Hepatocyte (in vitro differentiated cells): ENCODE results near the gene ATG101. TPM values are rescaled to one million over a fixed set of nuclear protein-coding genes. Genes with fewer than 3 reads are reported as not detected.

Experiments
- DNase-seq: peaks from one replicate; pipeline ENCODE4 v3.0.0-alpha.2; 2016; ENCODE audit warnings: low spot score
- H2AFZ ChIP-seq: fragments of 200-600 bp; sonication (generic); 2 replicates; pipeline ENCODE4 v1.6.0; 2016; ENCODE audit warnings: antibody characterized with exemption, mild to moderate bottlenecking
- H3K27ac ChIP-seq: fragments of 200-600 bp; sonication (generic); 2 replicates; pipeline ENCODE4 v1.5.1; 2016; ENCODE audit warnings: mild to moderate bottlenecking
- H3K27me3 ChIP-seq: fragments of 200-600 bp; sonication (generic); 2 replicates; pipeline ENCODE4 v1.6.1; 2016
- H3K36me3 ChIP-seq: fragments of 200-600 bp; sonication (generic); replicated peaks from 2 replicates; pipeline ENCODE4 v1.5.1; 2016; ENCODE audit warnings: low read depth; ENCODE audit not compliant: insufficient read depth
- H3K4me1 ChIP-seq: fragments of 200-600 bp; sonication (generic); 2 replicates; pipeline ENCODE4 v1.5.1; 2016; ENCODE audit warnings: mild to moderate bottlenecking, moderate library complexity; ENCODE audit not compliant: insufficient read depth
- H3K4me2 ChIP-seq: fragments of 200-600 bp; sonication (generic); 2 replicates; pipeline ENCODE4 v1.6.0; 2016
- H3K4me3 ChIP-seq: fragments of 200-600 bp; sonication (generic); 2 replicates; pipeline ENCODE4 v1.5.1; 2016; ENCODE audit warnings: mild to moderate bottlenecking
- H3K79me2 ChIP-seq: fragments of 200-600 bp; sonication (generic); 2 replicates; pipeline ENCODE4 v1.6.0; 2017; ENCODE audit warnings: mild to moderate bottlenecking
- H3K9me2 ChIP-seq: fragments of 200-600 bp; sonication (generic); replicated peaks from 2 replicates; pipeline ENCODE4 v1.6.0; 2017; ENCODE audit warnings: mild to moderate bottlenecking; ENCODE audit not compliant: insufficient read depth
- H3K9me3 ChIP-seq: fragments of 200-600 bp; sonication (generic); 2 replicates; pipeline ENCODE4 v1.5.1; 2016; ENCODE audit warnings: low read depth, mild to moderate bottlenecking
- H4K20me1 ChIP-seq: fragments of 200-600 bp; sonication (generic); 2 replicates; pipeline ENCODE4 v1.6.0; 2016; ENCODE audit warnings: mild to moderate bottlenecking; ENCODE audit not compliant: insufficient read depth, poor library complexity, severe bottlenecking
- CTCF ChIP-seq: fragments of 200-600 bp; sonication (generic); IDR thresholded peaks from 2 replicates; pipeline ENCODE4 v1.5.1; 2016; ENCODE audit warnings: antibody characterized with exemption, mild to moderate bottlenecking; ENCODE audit not compliant: poor library complexity
- EZH2 ChIP-seq: fragments of 200-600 bp; sonication (generic); IDR thresholded peaks from 2 replicates; pipeline ENCODE4 v1.6.1; 2016; ENCODE audit warnings: antibody characterized with exemption, mild to moderate bottlenecking, borderline replicate concordance
- EZH2phosphoT487 ChIP-seq: fragments of 200-600 bp; sonication (generic); IDR thresholded peaks from one replicate; pipeline ENCODE4 v1.6.1; 2018; ENCODE audit warnings: antibody characterized with exemption, mild to moderate bottlenecking, low read depth, moderate library complexity; ENCODE audit not compliant: unreplicated experiment, severe bottlenecking
- WGBS: methylation state at CpG from one replicate; pipeline ENCODE4 v1.1.6; 2016; ENCODE audit warnings: low lambda C conversion rate; ENCODE audit errors: missing lambda C conversion rate; 5-methylcytosine and 5-hydroxymethylcytosine counted together
- polyA plus RNA-seq: library from polyadenylated mRNA; unstranded; fragments of >200 nt; fragmentation: Nextera tagmentation; extraction: Ambion mirVana; gene quantifications from 2 replicates; pipeline ENCODE4 v1.2.1, GENCODE V29; 2016
- total RNA-seq: library from RNA; depleted of rRNA; stranded (reverse); fragments of >200 nt; gene quantifications from 2 replicates; pipeline ENCODE4 v1.2.3, GENCODE V29; 2014

Gene ATG101
- total and polyA plus RNA-seq, 2 experiments from 2014 or later, result 57.7 to 61.6 TPM

DNA sequence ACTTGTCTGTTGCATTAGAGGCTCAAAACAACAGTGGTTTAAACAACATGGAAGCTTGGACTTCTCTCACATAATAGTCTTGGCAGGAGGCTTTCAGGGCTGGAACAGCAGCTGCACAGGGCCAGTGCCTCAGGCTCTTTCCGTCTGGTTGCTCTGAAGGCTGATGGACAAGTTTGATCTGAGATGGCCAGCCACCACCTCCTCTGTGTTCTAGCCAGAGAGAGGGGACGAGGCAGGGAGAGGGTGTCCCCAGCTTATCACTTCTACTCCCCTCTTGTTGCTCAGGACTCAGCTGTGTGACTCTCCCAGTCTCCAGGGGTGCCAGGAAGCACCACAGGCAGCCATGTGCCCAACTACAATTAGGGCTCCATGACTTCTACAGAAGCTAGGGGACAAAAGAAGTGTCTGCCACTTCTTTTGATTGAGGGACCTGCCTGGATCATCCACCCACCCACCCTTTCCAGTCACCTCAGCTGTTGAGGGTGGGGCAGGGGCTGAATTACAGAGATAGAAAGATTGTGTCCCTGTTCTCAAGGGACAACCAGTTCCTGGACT lies 56.3 kb downstream of the ATG101 start:
- H3K9me3 ChIP-seq, result no peaks in the 10 kb centered on the region
- no peaks in the 10 kb centered on the region for H3K9me2 ChIP-seq
- WGBS, result 87% methylated on average over 2 of the region's 2 CpGs
- peak overlapping the region; percentile 60 for H3K27ac ChIP-seq
- no peaks in the 10 kb centered on the region for H3K27me3 ChIP-seq
- H3K36me3 ChIP-seq, result no peaks in the 10 kb centered on the region
- H2AFZ ChIP-seq, result peak overlapping the region; percentile 18
- no peak overlapping the region for H3K4me2 ChIP-seq
- DNase-seq, result no peak
- TF ChIP-seq EZH2phosphoT487 (no peak), CTCF (no peak), EZH2 (no peak)
- H4K20me1 ChIP-seq, result no peaks in the 10 kb centered on the region
- H3K4me3 ChIP-seq, result no peak overlapping the region
- no peaks in the 10 kb centered on the region for H3K79me2 ChIP-seq
- H3K4me1 ChIP-seq, result peaks cover 6% of the 10 kb centered on the region

Other genes with a start within 250 kb of the ATG101 start
- gene FIGNL2, start 221.3 kb upstream of the ATG101 start, total RNA-seq, result 2.1 and 3.2 TPM in 2 replicates
- 1.1 and 1.9 TPM in 2 replicates for gene FIGNL2, start 221.3 kb upstream of the ATG101 start, polyA plus RNA-seq
- gene ANKRD33, start 181.9 kb upstream of the ATG101 start, total RNA-seq, result not detected in 2 replicates
- 0.12 and 0.29 TPM in 2 replicates for gene ANKRD33, start 181.9 kb upstream of the ATG101 start, polyA plus RNA-seq
- gene ACVRL1, start 162.5 kb upstream of the ATG101 start, total RNA-seq, result 4.6 and 11.6 TPM in 2 replicates
- gene ACVRL1, start 162.5 kb upstream of the ATG101 start, polyA plus RNA-seq, result 1.4 and 2.4 TPM in 2 replicates
- 16.3 and 22.4 TPM in 2 replicates for gene ACVR1B, start 118.3 kb upstream of the ATG101 start, total RNA-seq
- 4.8 and 5.7 TPM in 2 replicates for gene ACVR1B, start 118.3 kb upstream of the ATG101 start, polyA plus RNA-seq
- 4.0 and 8.0 TPM in 2 replicates for gene TAMALIN, start 63.0 kb upstream of the ATG101 start, total RNA-seq
- gene TAMALIN, start 63.0 kb upstream of the ATG101 start, polyA plus RNA-seq, result 9.9 and 17.0 TPM in 2 replicates
- gene NR4A1, start 18.5 kb upstream of the ATG101 start, total RNA-seq, result 39.2 and 59.2 TPM in 2 replicates
- gene NR4A1, start 18.5 kb upstream of the ATG101 start, polyA plus RNA-seq, result 131 and 165 TPM in 2 replicates
- not detected in 2 replicates for gene SMIM41, start 9.7 kb downstream of the ATG101 start, total RNA-seq
- 0.15 TPM in 1 of 2 replicates, not detected in the other for gene SMIM41, start 9.7 kb downstream of the ATG101 start, polyA plus RNA-seq
- gene KRT80, start 122.0 kb downstream of the ATG101 start, total RNA-seq, result 0.28 and 0.77 TPM in 2 replicates
- 1.2 and 1.5 TPM in 2 replicates for gene KRT80, start 122.0 kb downstream of the ATG101 start, polyA plus RNA-seq
- gene KRT7, start 163.3 kb downstream of the ATG101 start, total RNA-seq, result 12.6 and 27.1 TPM in 2 replicates
- gene KRT7, start 163.3 kb downstream of the ATG101 start, polyA plus RNA-seq, result 33.3 and 80.2 TPM in 2 replicates
- not detected in 2 replicates for gene KRT86, start 204.7 kb downstream of the ATG101 start, total RNA-seq
- 0.40 TPM in 1 of 2 replicates, not detected in the other for gene KRT86, start 204.7 kb downstream of the ATG101 start, polyA plus RNA-seq
- gene KRT81, start 221.6 kb downstream of the ATG101 start, total RNA-seq, result not detected in 2 replicates
- not detected in 2 replicates for gene KRT81, start 221.6 kb downstream of the ATG101 start, polyA plus RNA-seq